ENCODE data around the gene CDK6. TPM values are rescaled to one million over a fixed set of nuclear protein-coding genes. Genes with fewer than 3 reads are reported as not detected.

The CDK6 gene
- total and polyA plus RNA-seq, 2 of the 8 experiments (the other 6 are each of a cell fraction or from before 2014, with no cell fraction given) = 5.9 to 18.9 TPM

DNA sequence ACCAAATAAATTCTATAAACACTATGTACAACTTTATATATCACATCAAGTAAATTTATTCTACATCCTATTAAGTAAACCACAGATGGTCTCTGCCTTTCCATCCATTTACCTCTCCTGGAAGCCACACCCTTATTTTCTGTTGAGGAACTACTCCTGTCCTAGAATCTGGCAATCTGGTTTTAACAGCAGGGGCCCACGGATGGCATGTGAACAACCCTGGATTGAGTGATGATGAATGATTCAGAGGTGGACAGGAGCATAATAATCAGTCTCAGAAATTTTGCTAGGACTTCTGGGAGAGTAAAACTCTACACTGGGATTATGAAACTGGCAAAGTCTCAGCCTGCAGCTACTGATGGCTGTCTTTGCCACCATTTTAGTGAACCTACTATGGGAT is 54.1 kb downstream of the CDK6 start:
- H3K4me3 ChIP-seq (ENCODE audit: extremely low read depth in 1 of 4, insufficient read depth in 2 of 4, low read depth in 3 of 4, low read length in 4 of 4) = no peak overlapping the region
- no peak overlapping the region for H3K14ac ChIP-seq (ENCODE audit: insufficient read length)
- H3K4me2 ChIP-seq (ENCODE audit: insufficient read depth in 1 of 2, low read depth in 2 of 2, low read length in 2 of 2) = no peak overlapping the region
- no peaks in the 10 kb centered on the region for H4K20me1 ChIP-seq (replicated peaks in 1 of 2; ENCODE audit: control insufficient read depth in 1 of 2, insufficient read depth in 2 of 2, low read length in 2 of 2)
- H2BK5ac ChIP-seq (ENCODE audit: low read depth, low read length) = no peak overlapping the region
- H2BK15ac ChIP-seq (ENCODE audit: low read length) = no peak overlapping the region
- H3K23me2 ChIP-seq (ENCODE audit: low read depth, low read length) = no peaks in the 10 kb centered on the region
- peaks cover 1 to 9% (median 6%) of the 10 kb centered on the region in 4 experiments; a peak in 3 of 7 replicates for H3K4me1 ChIP-seq (replicated peaks in 1 of 4; ENCODE audit: control insufficient read depth in 3 of 4, insufficient read depth in 4 of 4, low read length in 3 of 4)
- no peak overlapping the region for H2BK20ac ChIP-seq (ENCODE audit: low read length)
- H3K79me2 ChIP-seq (ENCODE audit: control insufficient read depth in 1 of 2, insufficient read depth in 2 of 2, low read length in 2 of 2) = 0 out of 4 replicates have a peak, but pooled peaks cover 0 to 7% of the 10 kb centered on the region in 2 experiments
- no peak overlapping the region for H2AK5ac ChIP-seq (ENCODE audit: low read depth, low read length)
- H4K8ac ChIP-seq (ENCODE audit: extremely low read depth, insufficient read depth, low read length) = no peak overlapping the region
- H3K23ac ChIP-seq (ENCODE audit: insufficient read length) = no peak overlapping the region
- H2AFZ ChIP-seq (ENCODE audit: low read length) = no peak overlapping the region
- 92% methylated on average over 1 of the region's 1 CpG; no CpG with 5 or more reads in 1 of the 2 experiments for WGBS, 2 experiments (ENCODE audit: extremely low coverage in 1 of 2, insufficient coverage in 1 of 2, insufficient read length in 1 of 2, insufficient replicate concordance in 2 of 2, low coverage in 1 of 2, low lambda C conversion rate in 2 of 2, missing lambda C conversion rate in 1 of 2)
- no peaks in the 10 kb centered on the region; a peak in 1 of 8 replicates for H3K36me3 ChIP-seq (ENCODE audit: control insufficient read depth in 2 of 4, insufficient read depth in 4 of 4, low read length in 3 of 4)
- DNase-seq (ENCODE audit: low read depth in 1 of 2, low spot score in 2 of 2) (no peak), FAIRE-seq (no peak)
- no peak overlapping the region for H2BK120ac ChIP-seq (replicated peaks; ENCODE audit: low read depth, low read length)
- no peak overlapping the region for H3K9ac ChIP-seq (replicated peaks in 1 of 4; ENCODE audit: extremely low read depth in 1 of 4, low read depth in 3 of 4, low read length in 3 of 4)
- 0 out of 4 replicates have a peak, but pooled peaks cover 0 to 2% of the 10 kb centered on the region in 2 experiments for H3K9me3 ChIP-seq (ENCODE audit: insufficient read depth in 2 of 2, low read depth in 1 of 2, low read length in 1 of 2)
- H3K18ac ChIP-seq (ENCODE audit: extremely low read depth, low read length) = no peak overlapping the region
- CTCF ChIA-PET (ENCODE audit: partially characterized antibody) = interaction anchor here (0.6 to 1.7 kb wide), 4 partner anchors 11 to 60 kb away, joined by 3 to 4 read pairs (median 4); no protein-coding TSS in a partner anchor
- no peaks in the 10 kb centered on the region for H3K79me1 ChIP-seq (ENCODE audit: low read depth, low read length)
- H3K27ac ChIP-seq (ENCODE audit: low read depth, low read length) = no peak overlapping the region
- no peak overlapping the region for H3K4ac ChIP-seq (replicated peaks; ENCODE audit: insufficient read length, low read depth, low read length)
- POLR2A ChIA-PET (ENCODE audit: partially characterized antibody) = no interaction called here
- no peak overlapping the region for H4K91ac ChIP-seq (replicated peaks; ENCODE audit: insufficient read length, low read length)
- no peak overlapping the region for H4K5ac ChIP-seq (ENCODE audit: insufficient read length, low read depth, low read length)
- TF ChIP-seq SP1 (IDR thresholded peaks at IDR 0.05; ENCODE audit: low read depth, low read length) = no peak
- TF ChIP-seq, protein P1, sequence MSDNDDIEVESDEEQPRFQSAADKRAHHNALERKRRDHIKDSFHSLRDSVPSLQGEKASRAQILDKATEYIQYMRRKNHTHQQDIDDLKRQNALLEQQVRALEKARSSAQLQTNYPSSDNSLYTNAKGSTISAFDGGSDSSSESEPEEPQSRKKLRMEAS (IDR thresholded peaks at IDR 0.05) = no peak
- TF ChIP-seq, protein P2, sequence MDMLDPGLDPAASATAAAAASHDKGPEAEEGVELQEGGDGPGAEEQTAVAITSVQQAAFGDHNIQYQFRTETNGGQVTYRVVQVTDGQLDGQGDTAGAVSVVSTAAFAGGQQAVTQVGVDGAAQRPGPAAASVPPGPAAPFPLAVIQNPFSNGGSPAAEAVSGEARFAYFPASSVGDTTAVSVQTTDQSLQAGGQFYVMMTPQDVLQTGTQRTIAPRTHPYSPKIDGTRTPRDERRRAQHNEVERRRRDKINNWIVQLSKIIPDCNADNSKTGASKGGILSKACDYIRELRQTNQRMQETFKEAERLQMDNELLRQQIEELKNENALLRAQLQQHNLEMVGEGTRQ (IDR thresholded peaks at IDR 0.05; ENCODE audit: low read length) = no peak
- TF ChIP-seq SAP30 (IDR thresholded peaks at IDR 0.05; ENCODE audit: insufficient read depth, insufficient replicate concordance, low read length) = no peak
- no peak for TF ChIP-seq TAF1 (IDR thresholded peaks at IDR 0.05; ENCODE audit: low read depth, low read length)
- no peak for TF ChIP-seq EZH2 (IDR thresholded peaks at IDR 0.05; ENCODE audit: low read depth, low read length, severe bottlenecking)
- TF ChIP-seq, protein P3, sequence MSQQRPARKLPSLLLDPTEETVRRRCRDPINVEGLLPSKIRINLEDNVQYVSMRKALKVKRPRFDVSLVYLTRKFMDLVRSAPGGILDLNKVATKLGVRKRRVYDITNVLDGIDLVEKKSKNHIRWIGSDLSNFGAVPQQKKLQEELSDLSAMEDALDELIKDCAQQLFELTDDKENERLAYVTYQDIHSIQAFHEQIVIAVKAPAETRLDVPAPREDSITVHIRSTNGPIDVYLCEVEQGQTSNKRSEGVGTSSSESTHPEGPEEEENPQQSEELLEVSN (IDR thresholded peaks at IDR 0.05) = no peak
- TF ChIP-seq TEAD4 (IDR thresholded peaks at IDR 0.05; ENCODE audit: low read depth, low read length) = no peak
- TF ChIP-seq POLR2A (IDR thresholded peaks at IDR 0.05; ENCODE audit: control extremely low read depth in 1 of 2, low read depth in 2 of 2, low read length in 2 of 2) = no peak
- no peak for TF ChIP-seq SP2 (IDR thresholded peaks at IDR 0.05; ENCODE audit: low read length)
- H2BK12ac ChIP-seq (ENCODE audit: low read depth, low read length) = no peak overlapping the region
- H3K56ac ChIP-seq (replicated peaks; ENCODE audit: insufficient read length, low read depth, low read length) = no peak overlapping the region
- no peaks in the 10 kb centered on the region for H3K27me3 ChIP-seq (replicated peaks in 1 of 4; ENCODE audit: control insufficient read depth in 3 of 4, extremely low read depth in 1 of 4, insufficient read depth in 3 of 4, low read length in 3 of 4)

All from H1 (cell line).